BLaER1 (cell line): ENCODE data around the gene ART5.

Experiments
- H3K27ac ChIP-seq: shearing (Covaris generic); formaldehyde crosslinking; 2 replicates; pipeline ENCODE4 v1.8.1; 2022
- H3K27me3 ChIP-seq: shearing (Covaris generic); formaldehyde crosslinking; 2 replicates; pipeline ENCODE4 v1.8.1; 2022
- H3K36me3 ChIP-seq: shearing (Covaris generic); formaldehyde crosslinking; 2 replicates; pipeline ENCODE4 v1.8.1; 2022
- H3K4me1 ChIP-seq: shearing (Covaris generic); formaldehyde crosslinking; 2 replicates; pipeline ENCODE4 v1.8.1; 2022
- H3K4me2 ChIP-seq: shearing (Covaris generic); formaldehyde crosslinking; 2 replicates; pipeline ENCODE4 v1.8.1; 2022
- H3K4me3 ChIP-seq: shearing (Covaris generic); formaldehyde crosslinking; 2 replicates; pipeline ENCODE4 v1.8.1; 2022
- H3K9ac ChIP-seq: shearing (Covaris generic); formaldehyde crosslinking; 2 replicates; pipeline ENCODE4 v1.8.1; 2022
- H3K9me3 ChIP-seq: shearing (Covaris generic); formaldehyde crosslinking; 2 replicates; pipeline ENCODE4 v1.8.1; 2022
- H4K20me1 ChIP-seq: shearing (Covaris generic); formaldehyde crosslinking; 2 replicates; pipeline ENCODE4 v1.8.1; 2022
- Cebpa-rat ChIP-seq: shearing (Covaris generic); IDR thresholded peaks from 2 replicates; pipeline ENCODE4 v1.8.1; 2022

Gene ART5

GRCh38 chr11:3626250-3626960 lies 15.4 kb downstream of the ART5 start:
- 0 out of 2 replicates have a peak, but pooled peaks cover 5% of the 10 kb centered on the region for H3K4me1 ChIP-seq
- H3K4me2 ChIP-seq = no peak overlapping the region
- no peaks in the 10 kb centered on the region for H4K20me1 ChIP-seq
- H3K9ac ChIP-seq = no peak overlapping the region
- no peak overlapping the region for H3K27ac ChIP-seq
- H3K36me3 ChIP-seq = no peaks in the 10 kb centered on the region
- no peak for TF ChIP-seq Cebpa-rat
- no peaks in the 10 kb centered on the region for H3K27me3 ChIP-seq
- H3K4me3 ChIP-seq = no peak overlapping the region
- H3K9me3 ChIP-seq = no peaks in the 10 kb centered on the region

- Histone ChIP-seq H4K20me1 (no peaks in the 10 kb centered on the region), H3K4me1 (0 out of 2 replicates have a peak, but pooled peaks cover 5% of the 10 kb centered on the region), H3K9me3 (no peaks in the 10 kb centered on the region), H3K36me3 (no peaks in the 10 kb centered on the region), H3K27ac (no peak overlapping the region), H3K9ac (no peak overlapping the region), H3K4me2 (no peak overlapping the region), H3K27me3 (no peaks in the 10 kb centered on the region), H3K4me3 (no peak overlapping the region)
- TF ChIP-seq Cebpa-rat = no peak
Observed at GRCh38 chr11:3623767-3624458, 17.9 kb downstream of the ART5 start.

GRCh38 chr11:3623121-3623520 lies 18.7 kb downstream of the ART5 start:
- Histone ChIP-seq H4K20me1 (no peaks in the 10 kb centered on the region), H3K36me3 (no peaks in the 10 kb centered on the region), H3K4me2 (no peak overlapping the region), H3K4me1 (0 out of 2 replicates have a peak, but pooled peaks cover 5% of the 10 kb centered on the region), H3K4me3 (no peak overlapping the region), H3K9ac (no peak overlapping the region), H3K27me3 (no peaks in the 10 kb centered on the region), H3K27ac (no peak overlapping the region), H3K9me3 (no peaks in the 10 kb centered on the region)
- no peak for TF ChIP-seq Cebpa-rat

- Histone ChIP-seq H3K36me3 (no peaks in the 10 kb centered on the region), H3K4me3 (no peak overlapping the region), H3K27me3 (no peaks in the 10 kb centered on the region), H3K4me2 (no peak overlapping the region), H4K20me1 (no peaks in the 10 kb centered on the region), H3K4me1 (0 out of 2 replicates have a peak, but pooled peaks cover 5% of the 10 kb centered on the region), H3K9me3 (no peaks in the 10 kb centered on the region), H3K27ac (no peak overlapping the region), H3K9ac (no peak overlapping the region)
- no peak for TF ChIP-seq Cebpa-rat
Observed at GRCh38 chr11:3622521-3622920, 19.3 kb downstream of the ART5 start.

- Histone ChIP-seq H3K4me1 (peaks cover 12% of the 10 kb centered on the region), H4K20me1 (no peaks in the 10 kb centered on the region)
- no peak for TF ChIP-seq Cebpa-rat
Observed at GRCh38 chr11:3617990-3618389, 23.8 kb downstream of the ART5 start.

GRCh38 chr11:3616721-3617460 lies 24.9 kb downstream of the ART5 start:
- H3K4me3 ChIP-seq = no peak overlapping the region
- no peaks in the 10 kb centered on the region for H3K27me3 ChIP-seq
- no peaks in the 10 kb centered on the region for H4K20me1 ChIP-seq
- H3K9ac ChIP-seq = no peak overlapping the region
- no peak for TF ChIP-seq Cebpa-rat
- no peaks in the 10 kb centered on the region for H3K36me3 ChIP-seq
- no peak overlapping the region for H3K4me2 ChIP-seq
- H3K4me1 ChIP-seq = peaks cover 12% of the 10 kb centered on the region
- 0 out of 2 replicates have a peak, but pooled peaks cover 8% of the 10 kb centered on the region for H3K9me3 ChIP-seq
- H3K27ac ChIP-seq = 0 out of 2 replicates have a peak overlapping the region, but pooled peaks have one; percentile 2

More at GRCh38 chr11:3617990-3618389, 23.8 kb downstream of the ART5 start:
- no peak overlapping the region for H3K27ac ChIP-seq
- H3K4me3 ChIP-seq = no peak overlapping the region
- H3K27me3 ChIP-seq = no peaks in the 10 kb centered on the region
- H3K36me3 ChIP-seq = no peaks in the 10 kb centered on the region
- no peak overlapping the region for H3K4me2 ChIP-seq
- H3K9ac ChIP-seq = no peak overlapping the region
- no peaks in the 10 kb centered on the region for H3K9me3 ChIP-seq

- Histone ChIP-seq H3K4me1 (peaks cover 12% of the 10 kb centered on the region), H3K9me3 (0 out of 2 replicates have a peak, but pooled peaks cover 8% of the 10 kb centered on the region), H3K27me3 (no peaks in the 10 kb centered on the region), H3K4me3 (no peak overlapping the region), H3K36me3 (no peaks in the 10 kb centered on the region), H4K20me1 (no peaks in the 10 kb centered on the region), H3K4me2 (no peak overlapping the region), H3K27ac (0 out of 2 replicates have a peak overlapping the region, but pooled peaks have one; percentile 2), H3K9ac (no peak overlapping the region)
- no peak for TF ChIP-seq Cebpa-rat
Observed at GRCh38 chr11:3615998-3616397, 25.8 kb downstream of the ART5 start.

GRCh38 chr11:3614742-3615171 lies 27.0 kb downstream of the ART5 start:
- Histone ChIP-seq H3K4me1 (peaks cover 12% of the 10 kb centered on the region), H4K20me1 (no peaks in the 10 kb centered on the region), H3K27ac (no peak overlapping the region), H3K4me3 (no peak overlapping the region), H3K27me3 (no peaks in the 10 kb centered on the region), H3K36me3 (no peaks in the 10 kb centered on the region), H3K4me2 (peak overlapping the region; percentile 38), H3K9me3 (0 out of 2 replicates have a peak, but pooled peaks cover 8% of the 10 kb centered on the region), H3K9ac (no peak overlapping the region)
- TF ChIP-seq Cebpa-rat = no peak

GRCh38 chr11:3613998-3614741 lies 27.6 kb downstream of the ART5 start:
- TF ChIP-seq Cebpa-rat = no peak
- Histone ChIP-seq H3K27ac (no peak overlapping the region), H3K4me3 (no peak overlapping the region), H3K4me1 (peaks cover 12% of the 10 kb centered on the region), H3K36me3 (no peaks in the 10 kb centered on the region), H3K4me2 (peak overlapping the region; percentile 38), H4K20me1 (no peaks in the 10 kb centered on the region), H3K9me3 (0 out of 2 replicates have a peak, but pooled peaks cover 8% of the 10 kb centered on the region), H3K9ac (no peak overlapping the region), H3K27me3 (no peaks in the 10 kb centered on the region)
